ENCODE results near the gene SPTAN1.
A peak's percentile ranks its signal among the peaks of the same experiment; 100 is the strongest.
"Not testable (repeated sequence)": the region's sequence is repeated elsewhere in the genome, so short reads cannot be mapped to it uniquely, and the experiment has no call there.

Gene SPTAN1

GRCh38 chr9:128656416-128657343, 104.3 kb downstream of the SPTAN1 start, which contains the start of gene DYNC2I2:
DYNC2I2 (minus strand) TSS chr9:128656847; CDS start chr9:128656726, 121 bp downstream.
- no peak for TF ChIP-seq CTCF (IDR thresholded peaks at IDR 0.05; ENCODE audit: insufficient read depth, low read depth, low read length, missing control alignments)
- H3K4me3 ChIP-seq (ENCODE audit: low read length): peak within 1 kb of the TSS; percentile 71

DNA sequence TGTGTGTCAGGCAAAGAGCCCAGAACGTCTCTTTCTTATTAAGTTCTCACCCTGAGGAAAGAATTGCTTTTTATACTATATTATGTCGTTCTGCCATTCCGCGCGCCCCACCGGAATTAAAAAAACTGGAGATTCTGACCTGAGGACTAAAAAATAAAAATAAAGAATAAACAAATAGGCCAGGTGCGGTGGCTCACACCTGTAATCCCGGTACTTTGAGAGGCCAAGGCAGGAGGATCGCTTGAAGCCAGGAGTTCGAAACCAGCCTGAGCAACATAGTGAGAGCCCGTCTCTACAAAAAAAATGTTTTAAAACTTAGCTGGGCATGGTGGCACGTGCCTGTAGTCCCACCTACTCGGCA, 104.9 kb downstream of the SPTAN1 start:
- no peak for TF ChIP-seq CTCF (IDR thresholded peaks at IDR 0.05; ENCODE audit: insufficient read depth, low read depth, low read length, missing control alignments)
- no peak for DNase-seq (ENCODE audit: low read depth)
- H3K4me3 ChIP-seq (ENCODE audit: low read length): peak overlapping the region; percentile 71

More at GRCh38 chr9:128656416-128657343, 104.3 kb downstream of the SPTAN1 start, which contains the start of gene DYNC2I2:
- DNase-seq (ENCODE audit: low read depth): peak; percentile 93

- no peak overlapping the region for H3K4me3 ChIP-seq (ENCODE audit: low read length)
- TF ChIP-seq CTCF (IDR thresholded peaks at IDR 0.05; ENCODE audit: insufficient read depth, low read depth, low read length, missing control alignments): no peak
- DNase-seq (ENCODE audit: low read depth): no peak
Measured at GRCh38 chr9:128657796-128658195, 105.4 kb downstream of the SPTAN1 start.

DNA sequence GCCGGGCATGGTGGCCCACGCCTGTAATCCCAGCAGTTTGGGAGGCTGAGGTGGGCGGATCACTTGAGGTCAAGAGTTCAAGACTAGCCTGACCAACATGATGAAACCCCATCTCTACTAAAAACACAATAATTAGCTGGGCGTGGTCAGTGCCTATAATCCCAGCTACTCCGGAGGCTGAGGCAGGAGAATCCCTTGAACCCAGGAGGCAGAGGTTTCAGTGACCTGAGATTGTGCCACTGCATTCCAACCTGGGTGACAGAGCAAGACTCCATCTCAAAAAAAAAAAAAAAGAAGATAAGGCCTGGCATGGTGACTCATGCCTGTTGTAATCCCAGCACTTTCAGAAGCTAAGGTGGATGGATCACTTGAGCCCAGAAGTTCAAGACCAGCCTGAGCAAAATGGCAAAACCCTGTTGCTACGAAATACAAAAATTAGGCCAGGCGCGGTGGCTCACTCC, 114.1 kb downstream of the SPTAN1 start:
- not testable (repeated sequence) for H3K4me3 ChIP-seq (ENCODE audit: low read length)
- peak; percentile 68 for DNase-seq (ENCODE audit: low read depth)

DNA sequence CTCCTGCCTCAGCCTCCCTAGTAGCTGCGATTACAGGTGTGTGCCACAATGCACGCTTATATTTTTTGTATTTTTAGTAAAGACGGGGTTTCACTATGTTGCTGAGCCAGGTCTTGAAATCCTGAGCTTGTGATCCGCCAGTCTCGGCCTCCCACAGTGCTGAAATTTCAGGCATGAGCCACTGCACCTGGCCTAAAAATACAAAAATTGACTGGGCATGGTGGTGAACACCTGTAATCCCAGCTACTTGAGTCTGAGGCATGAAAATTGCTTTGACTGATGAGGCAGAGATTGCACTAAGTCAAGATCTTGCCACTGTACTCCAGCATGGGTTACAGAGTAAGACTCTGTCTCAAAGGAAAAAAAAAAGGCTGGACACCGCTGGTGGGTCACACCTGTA, 117.4 kb downstream of the SPTAN1 start:
- TF ChIP-seq CTCF (IDR thresholded peaks at IDR 0.05; ENCODE audit: insufficient read depth, low read depth, low read length, missing control alignments): no peak
- no peak overlapping the region for H3K4me3 ChIP-seq (ENCODE audit: low read length)
- DNase-seq (ENCODE audit: low read depth): no peak

DNA sequence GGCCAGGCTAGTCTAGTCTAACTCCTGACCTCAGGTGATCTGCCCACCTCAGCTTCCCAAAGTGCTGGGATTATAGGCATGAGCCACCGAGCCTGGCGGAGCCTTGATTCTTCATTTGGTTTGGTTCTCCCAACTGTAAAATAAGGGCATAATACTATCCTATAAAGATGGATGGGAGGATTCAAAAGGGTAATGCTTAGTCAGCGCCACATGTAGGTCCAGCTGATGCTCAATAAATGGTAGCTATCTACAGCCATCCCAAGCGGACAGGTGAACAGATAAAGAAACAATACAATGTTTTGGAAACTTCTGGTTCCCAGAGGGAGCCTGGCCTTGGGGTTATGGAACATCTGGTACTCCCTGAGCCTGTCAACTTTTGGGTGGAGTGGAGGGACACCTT, 123.0 kb downstream of the SPTAN1 start:
- no peak overlapping the region for H3K4me3 ChIP-seq (ENCODE audit: low read length)
- TF ChIP-seq CTCF (IDR thresholded peaks at IDR 0.05; ENCODE audit: insufficient read depth, low read depth, low read length, missing control alignments): no peak
- DNase-seq (ENCODE audit: low read depth): no peak

- H3K4me3 ChIP-seq (ENCODE audit: low read length): no peak overlapping the region
- no peak for TF ChIP-seq CTCF (IDR thresholded peaks at IDR 0.05; ENCODE audit: insufficient read depth, low read depth, low read length, missing control alignments)
- DNase-seq (ENCODE audit: low read depth): no peak
Measured at GRCh38 chr9:128677794-128678193, 125.4 kb downstream of the SPTAN1 start.

Data from epithelial cell of esophagus (primary cell).